GM19240 (cell line): Measurements from ENCODE around the gene PTPRO.

Source experiments
- DNase-seq: peaks from one replicate; pipeline ENCODE4 v3.0.0; 2011; ENCODE audit warnings: low spot score; ENCODE audit not compliant: insufficient read length

Gene PTPRO

GRCh38 chr12:15346488-15346887, 24.2 kb downstream of the PTPRO start:
- no peak for DNase-seq

- no peak for DNase-seq
These were observed 28.3 kb downstream of the PTPRO start for GRCh38 chr12:15350643-15351042.

DNA sequence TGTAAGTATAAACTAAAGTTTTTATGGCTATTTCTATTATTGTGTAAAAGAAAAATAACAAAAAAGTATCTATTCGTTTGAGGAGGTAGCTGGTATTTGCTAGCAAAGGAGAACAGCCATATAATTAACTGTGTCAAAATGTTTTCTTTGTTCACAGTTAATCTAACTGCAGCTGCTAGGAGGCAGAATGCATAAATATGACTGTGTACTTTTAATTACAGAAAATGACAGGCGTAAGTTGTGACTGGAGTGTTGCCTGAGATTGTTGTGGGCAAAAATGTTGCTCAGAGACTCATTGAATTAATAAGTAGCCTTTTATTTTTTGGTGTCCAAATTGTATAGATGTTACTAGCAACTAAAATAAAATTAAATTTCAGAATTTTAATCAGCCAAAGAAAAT, 33.5 kb downstream of the PTPRO start:
- DNase-seq = no peak

DNA sequence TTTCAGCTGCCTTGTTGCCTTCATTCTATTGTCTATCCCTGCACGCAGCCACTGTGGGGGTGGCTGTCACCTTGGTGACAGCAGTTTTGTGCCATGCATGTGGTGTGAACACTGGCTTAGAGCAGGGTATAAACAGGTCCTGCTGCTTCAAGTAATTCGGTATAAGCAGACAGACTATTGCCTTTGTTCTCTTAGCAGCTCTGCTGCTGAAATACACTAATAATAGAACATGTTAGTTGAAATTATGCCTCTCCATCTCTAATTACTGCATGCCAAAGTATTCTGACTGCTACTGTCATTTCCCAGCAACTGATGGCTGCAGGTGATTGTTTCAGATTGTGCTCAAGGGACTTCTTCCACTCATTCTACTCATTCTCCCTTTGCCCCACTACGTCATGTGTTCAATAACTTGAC, 34.6 kb downstream of the PTPRO start:
- DNase-seq = no peak

GRCh38 chr12:15364221-15365160, 42.2 kb downstream of the PTPRO start:
- DNase-seq = no peak

- DNase-seq = no peak
These were observed 46.5 kb downstream of the PTPRO start for GRCh38 chr12:15368812-15369211.

- no peak for DNase-seq
These were observed 50.0 kb downstream of the PTPRO start for GRCh38 chr12:15372352-15372751.

GRCh38 chr12:15387772-15388171, 65.5 kb downstream of the PTPRO start:
- DNase-seq = no peak

DNA sequence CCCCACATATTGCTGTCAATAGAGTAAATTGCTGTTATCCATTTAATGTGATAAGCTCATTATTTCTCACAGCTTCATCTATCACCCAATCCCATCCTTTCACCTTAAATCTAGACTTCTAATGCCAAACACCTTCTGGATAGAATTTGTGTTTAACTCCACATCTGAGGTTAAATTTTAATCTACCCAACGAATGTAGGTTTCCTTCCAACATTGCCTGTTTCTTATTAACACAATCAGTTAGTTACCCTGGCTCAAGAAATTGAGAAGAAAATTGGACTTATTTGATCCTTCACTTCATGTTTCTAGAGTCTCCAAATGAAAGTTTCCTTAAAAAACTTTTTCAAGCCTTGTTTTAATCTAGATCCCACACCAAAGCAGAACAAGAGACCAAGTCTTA, 67.3 kb downstream of the PTPRO start:
- no peak for DNase-seq

DNA sequence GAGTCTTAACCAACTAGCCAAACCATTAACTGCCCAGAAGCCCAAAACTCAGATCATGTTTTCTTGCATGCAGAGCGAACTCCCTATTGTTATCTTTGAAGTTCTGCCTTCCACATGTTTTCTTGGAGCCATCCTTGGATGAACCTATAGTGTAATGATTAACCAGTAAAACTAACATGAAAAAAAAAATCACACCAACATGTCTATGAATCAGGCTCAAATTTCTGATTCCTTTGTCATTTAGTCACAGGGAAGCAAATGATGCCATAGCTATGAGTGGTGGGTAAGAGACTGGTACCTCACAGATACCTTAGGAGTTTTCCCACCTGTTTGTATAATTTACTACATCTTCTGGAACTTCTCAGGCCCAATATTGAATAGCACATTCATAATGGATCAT, 70.7 kb downstream of the PTPRO start:
- no peak for DNase-seq

DNA sequence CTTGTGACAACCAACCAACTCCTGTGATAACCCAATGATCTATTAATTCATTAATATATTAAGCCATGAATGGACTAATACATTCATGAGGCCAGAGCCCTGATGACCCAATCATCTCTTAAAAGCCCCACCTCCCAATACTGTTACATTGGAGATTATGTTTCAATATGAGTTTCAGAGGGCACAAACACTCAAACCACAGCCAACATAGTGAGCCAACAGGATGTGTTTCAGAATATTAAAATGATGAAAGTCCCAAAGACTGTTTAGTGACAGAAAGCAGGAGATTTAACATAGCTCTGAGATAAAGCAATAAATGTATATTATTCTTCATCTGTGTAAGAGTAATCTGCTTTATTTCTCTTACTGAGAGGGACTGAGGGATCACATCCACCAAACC, 71.7 kb downstream of the PTPRO start:
- DNase-seq = no peak

DNA sequence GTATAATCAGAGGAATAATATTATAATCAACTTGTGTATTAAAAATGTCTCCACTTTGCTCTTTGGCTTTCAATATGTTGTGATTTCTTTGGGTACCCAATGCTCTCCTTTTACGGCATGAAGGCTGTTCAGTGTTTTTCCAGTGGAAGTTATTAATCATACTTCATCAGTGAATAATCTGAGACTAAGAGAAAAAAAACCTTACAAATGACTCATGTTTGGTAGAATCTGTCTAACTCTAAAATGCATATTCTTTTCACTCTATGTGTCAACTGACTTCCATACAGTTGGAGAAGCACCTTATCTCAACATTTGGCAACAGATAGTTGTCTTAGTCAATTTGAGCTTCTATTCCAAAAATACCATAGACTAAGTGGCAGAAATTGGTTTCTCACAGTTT, 82.2 kb downstream of the PTPRO start:
- DNase-seq = no peak

- DNase-seq = no peak
These were observed 83.3 kb downstream of the PTPRO start for GRCh38 chr12:15405606-15406005.

GRCh38 chr12:15407025-15407424, 84.7 kb downstream of the PTPRO start:
- no peak for DNase-seq

DNA sequence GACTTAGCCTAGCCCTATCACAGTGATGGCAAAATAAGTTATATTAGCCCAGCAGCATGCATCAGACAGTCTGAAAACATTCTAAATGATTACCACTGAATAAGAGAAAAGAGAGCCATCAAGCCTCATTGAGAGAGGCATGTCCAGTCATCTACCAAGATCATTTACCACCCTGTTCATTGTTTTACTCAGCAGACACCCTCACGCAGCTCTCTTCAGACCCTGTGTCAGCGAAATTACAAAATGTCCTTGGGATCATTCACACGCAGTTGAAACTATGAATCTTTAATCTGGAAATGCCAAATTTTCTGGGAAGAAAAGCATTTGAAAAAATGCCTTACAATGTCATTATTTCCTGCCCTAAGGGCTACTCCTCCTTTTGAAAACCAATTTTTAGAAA, 89.5 kb downstream of the PTPRO start:
- no peak for DNase-seq

GRCh38 chr12:15417691-15418090, 95.4 kb downstream of the PTPRO start:
- no peak for DNase-seq

GRCh38 chr12:15423629-15424028, 101.3 kb downstream of the PTPRO start:
- DNase-seq = no peak

DNA sequence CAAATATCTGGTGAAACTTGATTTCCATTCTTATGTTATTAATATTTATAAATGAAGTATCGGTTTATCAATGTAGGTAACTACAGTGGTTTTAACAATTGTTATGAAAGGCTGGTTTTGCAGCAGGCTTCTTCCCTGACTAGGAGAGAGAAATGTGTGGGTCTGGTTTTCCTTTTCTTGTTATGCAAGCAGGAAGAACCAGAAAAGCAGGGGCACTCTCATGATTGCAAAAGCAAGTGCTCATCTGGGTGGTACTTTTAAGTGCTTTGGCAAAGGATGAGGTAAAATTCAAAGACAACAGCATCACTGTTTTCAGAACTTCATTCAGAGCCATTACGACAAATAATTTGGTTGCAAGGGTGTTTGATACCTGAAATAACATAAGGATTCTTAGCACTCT, 105.6 kb downstream of the PTPRO start:
- no peak for DNase-seq

GRCh38 chr12:15428632-15429031, 106.3 kb downstream of the PTPRO start:
- no peak for DNase-seq

DNA sequence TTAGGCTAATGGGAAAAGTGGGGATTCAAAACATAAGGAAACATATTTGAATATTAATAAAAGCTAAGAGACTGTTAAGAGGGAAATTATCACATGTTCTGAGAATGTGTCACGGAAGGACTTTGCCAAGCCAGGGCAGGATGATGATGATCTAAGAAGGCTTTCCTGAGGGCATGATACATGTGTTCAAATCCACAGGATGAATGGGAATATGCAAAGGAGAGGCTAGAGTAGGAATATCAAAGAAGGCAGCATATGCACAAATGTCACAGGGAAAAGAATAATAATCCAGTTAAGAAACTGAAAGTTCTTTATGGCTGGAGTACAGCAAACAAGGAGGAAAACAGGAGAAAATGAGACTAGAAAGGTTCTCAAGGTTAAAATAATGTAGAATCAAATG, 107.0 kb downstream of the PTPRO start:
- no peak for DNase-seq

- DNase-seq = no peak
These were observed 113.3 kb downstream of the PTPRO start for GRCh38 chr12:15435597-15435996.

DNA sequence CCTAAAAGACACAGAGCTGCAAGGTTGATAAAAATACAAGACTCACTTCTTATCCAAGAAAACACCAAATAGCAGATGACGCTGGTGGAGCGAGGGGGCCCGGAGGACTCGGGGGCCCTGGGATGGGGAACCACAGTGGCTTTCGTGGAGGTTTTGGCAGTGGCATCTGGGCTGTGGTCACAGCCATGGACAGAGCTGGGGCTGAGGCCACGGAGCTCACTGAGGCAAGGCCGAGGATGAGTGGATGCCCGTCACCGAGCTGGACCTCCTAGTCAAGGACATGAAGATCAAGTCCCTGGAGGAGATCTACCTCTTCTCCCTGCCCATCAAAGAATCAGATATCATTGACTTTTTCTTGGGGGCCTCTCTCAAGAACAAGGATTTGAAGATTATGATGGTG, 117.2 kb downstream of the PTPRO start:
- no peak for DNase-seq

DNA sequence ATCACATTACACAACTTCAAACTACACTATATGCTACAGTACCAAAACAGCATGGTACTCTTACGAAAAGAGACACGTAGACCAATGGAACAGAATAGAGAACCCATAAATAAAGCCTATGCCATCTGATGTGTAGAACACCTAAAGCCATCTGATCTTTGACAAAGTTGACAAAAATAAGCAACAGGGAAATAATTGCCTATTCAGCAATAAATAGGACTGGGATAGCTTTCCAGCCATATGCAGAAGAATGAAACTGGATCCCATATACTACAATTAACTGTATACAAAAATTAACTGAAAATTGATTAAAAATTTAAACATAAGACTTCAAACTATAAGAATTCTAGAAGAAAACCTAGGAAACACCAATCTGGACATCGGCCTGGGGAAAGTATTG, 120.7 kb downstream of the PTPRO start:
- DNase-seq = no peak
